IPS-20b (cell line): ENCODE results near the gene NAPEPLD.
"Not testable (repeated sequence)": the region's sequence is repeated elsewhere in the genome, so short reads cannot be mapped to it uniquely, and the experiment has no call there.

Experiments used
- H3K27ac ChIP-seq: one replicate; pipeline ENCODE4 v1.5.1; 2013; ENCODE audit warnings: low read length
- H3K27me3 ChIP-seq: 2 replicates; pipeline ENCODE4 v1.6.1; 2013; ENCODE audit warnings: mild to moderate bottlenecking, low read length, inconsistent platforms; ENCODE audit not compliant: insufficient read depth
- H3K36me3 ChIP-seq: 2 replicates; pipeline ENCODE4 v1.6.1; 2013; ENCODE audit warnings: low read depth, mild to moderate bottlenecking, inconsistent platforms, low read length, moderate library complexity; ENCODE audit not compliant: insufficient read depth
- H3K4me1 ChIP-seq: 2 replicates; pipeline ENCODE4 v1.6.1; 2013; ENCODE audit warnings: mild to moderate bottlenecking, control low read depth, inconsistent platforms, low read length, moderate library complexity; ENCODE audit not compliant: insufficient read depth
- H3K4me3 ChIP-seq: 2 replicates; pipeline ENCODE4 v1.5.1; 2013; ENCODE audit warnings: mild to moderate bottlenecking, low read length, inconsistent platforms
- H3K9ac ChIP-seq: 2 replicates; pipeline ENCODE4 v1.6.1; 2013; ENCODE audit warnings: low read depth, mild to moderate bottlenecking, inconsistent platforms, low read length, moderate library complexity
- H3K9me3 ChIP-seq: 2 replicates; pipeline ENCODE4 v1.6.1; 2013; ENCODE audit warnings: mild to moderate bottlenecking, low read depth, low read length, inconsistent platforms; ENCODE audit not compliant: insufficient read depth

NAPEPLD gene

DNA sequence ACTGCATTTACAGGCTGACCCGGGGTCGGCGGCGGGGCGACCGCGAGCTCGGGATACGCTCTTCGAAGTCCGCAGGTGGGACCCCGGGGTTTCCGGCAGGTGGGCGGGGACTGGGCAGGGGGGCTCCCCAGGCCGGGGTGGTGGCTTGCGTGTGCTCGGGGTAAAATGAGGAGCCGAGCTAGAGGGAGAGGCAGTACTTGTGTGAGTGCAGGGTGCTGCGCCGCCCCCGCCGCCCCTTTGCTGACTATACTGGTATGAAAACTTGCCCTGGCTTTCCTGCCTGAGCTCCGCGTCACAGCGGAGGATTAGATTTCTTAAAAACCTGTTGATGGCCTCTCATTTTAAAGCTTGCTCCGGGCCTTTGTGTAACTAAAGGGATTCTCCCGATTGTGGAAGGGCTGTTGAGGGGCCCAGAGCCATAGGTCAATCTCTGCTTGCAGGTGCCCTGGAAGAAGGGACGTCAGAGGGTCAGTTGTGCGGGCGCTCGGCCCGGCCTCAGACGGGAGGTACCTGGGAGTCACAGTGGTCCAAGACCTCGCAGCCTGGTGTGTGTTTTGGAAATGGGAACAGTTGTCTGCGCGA lies 73.5 kb downstream of the NAPEPLD start:
- Histone ChIP-seq H3K4me3 (peak overlapping the region; percentile 100), H3K9me3 (no peaks in the 10 kb centered on the region), H3K27me3 (no peaks in the 10 kb centered on the region), H3K27ac (peak overlapping the region; percentile 13), H3K36me3 (peaks cover 10% of the 10 kb centered on the region; the same call in 1 of the 2 replicates), H3K4me1 (peaks cover 5% of the 10 kb centered on the region; the same call in 1 of the 2 replicates), H3K9ac (peak overlapping the region; percentile 88)

DNA sequence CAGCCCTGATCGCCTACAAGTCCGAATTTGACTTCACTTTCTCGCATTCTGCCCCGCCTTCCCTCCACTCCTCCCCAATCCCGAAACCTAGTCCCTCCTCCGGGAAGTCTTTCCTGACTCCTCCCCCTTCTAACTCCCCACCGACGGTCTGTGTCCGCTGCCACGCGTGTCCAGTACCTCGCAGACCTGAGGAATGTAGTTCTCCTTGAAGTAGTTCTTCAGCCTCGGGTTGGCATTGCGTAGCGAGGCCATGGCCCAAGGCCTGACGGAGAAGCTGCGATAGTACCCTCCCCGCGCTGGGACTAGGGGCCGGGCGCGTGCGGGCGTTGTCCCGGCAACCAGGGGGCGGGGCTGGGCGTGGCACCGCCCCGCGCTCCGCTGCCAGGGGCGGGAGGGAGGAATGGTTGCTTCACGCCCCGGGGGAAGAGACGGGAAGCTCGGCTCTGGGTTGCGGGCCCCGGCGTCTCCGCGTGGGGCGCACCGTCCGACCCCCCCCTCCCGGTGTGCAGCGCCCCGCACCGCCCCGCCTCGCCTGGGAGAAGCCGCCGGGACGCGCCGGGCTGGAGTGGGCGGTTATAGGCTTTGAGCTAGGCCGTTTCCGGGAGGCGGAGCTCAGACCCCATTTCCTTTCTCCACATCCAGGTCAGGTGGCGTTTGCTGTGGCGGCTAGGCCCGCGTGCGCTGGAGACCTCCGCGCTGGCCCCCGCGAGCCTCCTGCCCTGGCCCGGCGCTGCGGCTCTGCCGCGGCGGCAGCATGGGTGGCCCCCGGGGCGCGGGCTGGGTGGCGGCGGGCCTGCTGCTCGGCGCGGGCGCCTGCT lies 74.2 kb downstream of the NAPEPLD start, which contains the start of the genes ARMC10 and FBXL13:
Gene ARMC10, plus strand, starts transcription at position 622 of the 818 bp plus-strand sequence. Its CDS starts 133 bp downstream, at position 755.
Gene FBXL13, minus strand, starts transcription at position 278 of the 818 bp plus-strand sequence.
- H3K4me1 ChIP-seq: peaks cover 5% of the 10 kb centered on the region; the same call in 1 of the 2 replicates
- peaks cover 10% of the 10 kb centered on the region; the same call in 1 of the 2 replicates for H3K36me3 ChIP-seq
- H3K9me3 ChIP-seq: no peaks in the 10 kb centered on the region
- peak within 1 kb of the TSS; percentile 13 for H3K27ac ChIP-seq
- H3K27me3 ChIP-seq: no peaks in the 10 kb centered on the region
- H3K4me3 ChIP-seq: peak within 1 kb of the TSS; percentile 100
- H3K9ac ChIP-seq: peak within 1 kb of the TSS; percentile 88

DNA sequence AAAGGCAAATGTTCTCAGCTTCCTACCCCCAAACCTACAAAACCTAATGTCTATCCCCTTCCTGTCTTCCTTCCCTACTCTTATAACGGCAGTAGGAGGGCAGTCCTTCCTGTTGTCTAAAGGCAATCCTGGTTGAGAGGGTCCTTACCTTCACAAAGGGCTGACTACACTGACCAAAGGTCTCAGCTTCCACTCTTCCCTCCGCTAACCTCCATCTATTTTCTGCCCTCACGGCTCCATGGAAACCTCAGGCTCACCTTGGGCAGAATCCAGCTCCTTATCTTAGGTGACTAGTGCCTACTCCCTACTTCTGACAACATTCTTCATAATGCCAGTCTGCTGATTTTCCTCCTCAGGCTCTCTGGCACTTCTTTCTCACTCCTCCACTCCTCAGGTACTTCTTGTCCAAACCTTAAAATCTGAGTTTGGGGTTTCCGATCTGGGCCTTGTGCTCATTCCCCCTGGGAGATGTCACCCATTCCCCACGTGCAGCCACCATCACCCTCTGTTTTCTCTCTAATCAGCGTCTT lies 74.8 kb downstream of the NAPEPLD start:
- Histone ChIP-seq H3K4me1 (peaks cover 5% of the 10 kb centered on the region; the same call in 1 of the 2 replicates), H3K36me3 (peaks cover 10% of the 10 kb centered on the region; the same call in 1 of the 2 replicates), H3K27me3 (no peaks in the 10 kb centered on the region), H3K27ac (no peak overlapping the region), H3K4me3 (peak overlapping the region; percentile 100), H3K9me3 (no peaks in the 10 kb centered on the region), H3K9ac (peak overlapping the region; percentile 88)

DNA sequence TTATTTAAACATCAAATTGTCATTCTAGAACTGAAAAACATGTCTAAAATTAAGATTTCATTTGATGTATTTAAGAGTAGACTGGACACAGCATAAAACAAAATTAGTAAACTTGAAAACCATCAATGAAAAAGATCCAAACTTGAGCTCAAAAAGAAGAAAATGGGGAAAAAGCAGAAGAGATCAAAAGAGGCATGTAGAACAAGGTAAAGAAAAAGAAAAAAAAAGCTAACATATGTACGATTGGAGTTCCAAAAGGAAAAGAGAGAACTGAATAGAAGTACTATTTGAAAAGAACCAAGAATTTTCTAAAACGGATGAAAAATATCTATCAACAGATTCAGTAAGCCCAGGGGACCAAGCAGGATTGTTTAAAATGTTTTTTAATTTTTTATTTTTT lies 77.9 kb downstream of the NAPEPLD start:
- no peaks in the 10 kb centered on the region for H3K27me3 ChIP-seq
- peaks cover 6% of the 10 kb centered on the region; the same call in 1 of the 2 replicates for H3K9me3 ChIP-seq
- H3K27ac ChIP-seq: no peak overlapping the region
- H3K4me1 ChIP-seq: peaks cover 2% of the 10 kb centered on the region; the same call in 1 of the 2 replicates
- no peaks in the 10 kb centered on the region for H3K36me3 ChIP-seq
- H3K9ac ChIP-seq: no peak overlapping the region
- H3K4me3 ChIP-seq: no peak overlapping the region

DNA sequence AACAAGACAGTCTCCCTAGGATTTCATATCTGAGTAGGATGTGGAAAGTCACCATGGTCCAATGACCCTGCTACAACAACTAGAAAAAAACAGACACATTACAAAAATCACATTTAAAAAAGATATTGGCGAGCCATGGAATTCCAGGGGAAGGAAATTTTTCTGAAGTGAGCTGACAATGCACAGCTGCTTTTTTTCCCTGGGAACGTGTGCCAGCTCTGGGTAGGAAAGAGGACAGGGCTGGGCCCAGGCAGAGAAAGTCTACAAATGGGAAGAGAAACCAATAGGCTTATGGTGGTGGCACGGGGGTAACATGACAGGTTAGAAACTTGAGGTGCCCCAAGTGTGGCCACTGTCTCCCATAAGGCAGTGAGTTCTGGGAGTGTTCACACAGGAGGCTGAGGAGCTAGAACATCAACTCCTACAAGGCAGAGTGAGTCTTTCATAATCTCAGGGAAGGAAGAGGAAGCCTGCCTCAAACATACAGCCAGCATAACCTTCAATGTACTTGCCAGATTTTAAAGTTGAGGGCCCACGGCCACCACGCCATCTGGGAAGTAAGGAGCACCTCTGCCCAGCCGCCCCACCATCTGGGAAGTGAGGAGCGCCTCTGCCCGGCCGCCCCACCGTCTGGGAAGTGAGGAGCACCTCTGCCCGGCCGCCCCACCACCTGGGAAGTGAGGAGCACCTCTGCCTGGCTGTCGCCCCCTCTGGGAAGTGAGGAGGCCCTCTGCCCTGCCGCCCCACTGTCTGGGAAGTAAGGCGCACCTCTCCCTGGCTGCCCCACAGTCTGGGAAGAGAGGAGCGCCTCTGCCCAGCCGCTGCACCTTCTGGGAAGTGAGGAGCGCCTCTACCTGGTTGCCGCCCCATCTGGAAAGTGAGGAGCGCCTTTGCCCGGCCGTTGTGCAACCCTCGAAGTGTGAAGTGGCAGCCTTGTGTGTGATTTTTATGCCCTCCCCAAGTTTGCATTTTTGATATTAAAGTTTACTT lies 80.2 kb downstream of the NAPEPLD start:
- Histone ChIP-seq H3K9ac (no peak overlapping the region), H3K36me3 (no peaks in the 10 kb centered on the region), H3K4me3 (no peak overlapping the region), H3K27ac (no peak overlapping the region), H3K27me3 (no peaks in the 10 kb centered on the region), H3K9me3 (peaks cover 6% of the 10 kb centered on the region; the same call in 1 of the 2 replicates), H3K4me1 (no peaks in the 10 kb centered on the region)

DNA sequence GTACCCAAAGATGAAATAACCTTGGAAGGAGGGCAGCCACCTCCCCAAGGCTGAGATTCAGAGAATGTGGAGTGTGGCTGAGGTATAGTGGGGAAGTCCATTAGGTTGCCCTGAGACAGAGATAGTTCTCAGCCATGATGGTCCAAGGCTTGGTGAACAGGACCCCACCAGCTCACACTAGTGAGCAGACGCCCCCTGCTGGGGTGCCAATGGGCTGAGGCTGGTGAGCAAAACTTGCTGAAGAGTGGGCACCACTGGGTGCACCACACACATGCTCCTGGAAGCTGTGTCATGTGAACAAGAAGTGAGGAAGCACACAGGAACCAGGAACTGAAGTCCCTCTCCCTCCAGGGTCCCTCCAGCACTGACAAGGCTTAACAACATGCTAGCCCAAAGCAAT lies 83.2 kb downstream of the NAPEPLD start:
- no peaks in the 10 kb centered on the region for H3K4me1 ChIP-seq
- H3K27ac ChIP-seq: no peak overlapping the region
- peaks cover 6% of the 10 kb centered on the region; the same call in 1 of the 2 replicates for H3K9me3 ChIP-seq
- H3K4me3 ChIP-seq: no peak overlapping the region
- no peak overlapping the region for H3K9ac ChIP-seq
- no peaks in the 10 kb centered on the region for H3K27me3 ChIP-seq
- no peaks in the 10 kb centered on the region for H3K36me3 ChIP-seq

GRCh38 chr7:103063895-103064294 lies 85.0 kb downstream of the NAPEPLD start:
- H3K27ac ChIP-seq: no peak overlapping the region
- no peaks in the 10 kb centered on the region for H3K4me1 ChIP-seq
- H3K27me3 ChIP-seq: no peaks in the 10 kb centered on the region
- H3K9ac ChIP-seq: no peak overlapping the region
- H3K4me3 ChIP-seq: no peak overlapping the region
- no peaks in the 10 kb centered on the region for H3K36me3 ChIP-seq
- H3K9me3 ChIP-seq: peaks cover 6% of the 10 kb centered on the region; the same call in 1 of the 2 replicates

GRCh38 chr7:103059471-103059870 lies 89.4 kb downstream of the NAPEPLD start:
- H3K4me1 ChIP-seq: no peaks in the 10 kb centered on the region
- no peak overlapping the region for H3K4me3 ChIP-seq
- H3K36me3 ChIP-seq: no peaks in the 10 kb centered on the region
- H3K27me3 ChIP-seq: no peaks in the 10 kb centered on the region
- no peak overlapping the region for H3K27ac ChIP-seq
- H3K9me3 ChIP-seq: no peaks in the 10 kb centered on the region
- H3K9ac ChIP-seq: no peak overlapping the region

GRCh38 chr7:103058122-103058521 lies 90.8 kb downstream of the NAPEPLD start:
- Histone ChIP-seq H3K36me3 (peaks cover 6% of the 10 kb centered on the region; the same call in 1 of the 2 replicates), H3K9me3 (no peaks in the 10 kb centered on the region), H3K9ac (no peak overlapping the region), H3K4me1 (no peaks in the 10 kb centered on the region), H3K4me3 (no peak overlapping the region), H3K27ac (no peak overlapping the region), H3K27me3 (no peaks in the 10 kb centered on the region)

DNA sequence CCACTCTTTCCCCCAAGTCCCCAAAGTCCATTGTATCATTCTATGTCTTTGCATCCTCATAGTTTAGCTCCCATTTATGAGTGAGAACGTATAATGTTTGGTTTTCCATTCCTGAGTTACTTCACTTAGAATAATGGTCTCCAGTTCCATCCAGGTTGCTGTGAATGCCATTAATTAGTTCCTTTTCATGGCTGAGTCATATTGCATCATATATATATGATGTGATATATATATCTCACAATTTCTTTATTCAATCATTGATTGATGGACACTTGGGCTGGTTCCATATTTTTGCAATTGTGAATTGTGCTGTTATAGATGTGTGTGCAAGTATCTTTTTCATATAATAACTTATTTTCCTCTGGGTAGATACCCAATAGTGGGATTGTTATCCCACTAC lies 92.9 kb downstream of the NAPEPLD start:
- H3K9me3 ChIP-seq, H3K27ac ChIP-seq, H3K4me1 ChIP-seq, H3K9ac ChIP-seq, H3K36me3 ChIP-seq, H3K4me3 ChIP-seq, H3K27me3 ChIP-seq: not testable (repeated sequence)

- no peak overlapping the region for H3K27ac ChIP-seq
- no peak overlapping the region for H3K4me3 ChIP-seq
- H3K4me1 ChIP-seq: no peaks in the 10 kb centered on the region
- H3K9me3 ChIP-seq: peaks cover 48% of the 10 kb centered on the region
- H3K9ac ChIP-seq: no peak overlapping the region
- H3K27me3 ChIP-seq: no peaks in the 10 kb centered on the region
- peaks cover 18% of the 10 kb centered on the region; the same call in 1 of the 2 replicates for H3K36me3 ChIP-seq
These were observed 97.4 kb downstream of the NAPEPLD start for GRCh38 chr7:103051519-103051918.
